Uterus (tissue), 2 donors: ENCODE data around the gene ANKRD63.

Source experiments
- CTCF ChIP-seq, 4 experiments: fragments of 200-600 bp in 2 of 4; fragments of 450-650 bp in 2 of 4; sonication (generic) in 2 of 4; IDR thresholded peaks; one replicate each; pipeline ENCODE4 v1.5.1; 2016 to 2019; ENCODE audit warnings: antibody characterized with exemption in 4 of 4, mild to moderate bottlenecking in 2 of 4, moderate library complexity in 1 of 4
- POLR2A ChIP-seq, 2 donors: fragments of 450-650 bp; IDR thresholded peaks; one replicate each; pipeline ENCODE4 v1.6.1; 2016; ENCODE audit warnings: antibody characterized with exemption in 2 of 2, mild to moderate bottlenecking in 1 of 2, moderate library complexity in 1 of 2

- TF ChIP-seq CTCF (IDR thresholded peaks at IDR 0.05) (no peak), POLR2A (IDR thresholded peaks at IDR 0.05) (no peak)
Observed at GRCh38 chr15:40250771-40251483, 31.9 kb downstream of the ANKRD63 start.
